Suprapubic skin (tissue), 3 donors: ENCODE measurements around the gene ZNF277.

Source experiments
- CTCF ChIP-seq, 2 donors: fragments of 200-600 bp in 1 of 2; fragments of 450-650 bp in 1 of 2; sonication (generic) in 1 of 2; IDR thresholded peaks; one replicate each; pipeline ENCODE4 v1.5.1; 2016 to 2019; ENCODE audit warnings: antibody characterized with exemption in 2 of 2, mild to moderate bottlenecking in 1 of 2, moderate library complexity in 1 of 2
- POLR2A ChIP-seq, 2 donors: fragments of 450-650 bp; IDR thresholded peaks; one replicate each; pipeline ENCODE4 v1.6.1; 2017; ENCODE audit warnings: antibody characterized with exemption in 2 of 2, mild to moderate bottlenecking in 2 of 2, moderate library complexity in 2 of 2

GRCh38 chr7:112383671-112384417 lies 177.3 kb downstream of the ZNF277 start:
- TF ChIP-seq CTCF (IDR thresholded peaks at IDR 0.05) (no peak), POLR2A (IDR thresholded peaks at IDR 0.05) (no peak)
